NOMO-1 (cell line): ENCODE data around the gene ACP7.
"Not testable (repeated sequence)": the region's sequence is repeated elsewhere in the genome, so short reads cannot be mapped to it uniquely, and the experiment has no call there.

Source experiments
- DNase-seq, 2 experiments: peaks; one replicate each; lab custom pipeline; 2025; ENCODE audit not compliant: unreplicated experiment in 2 of 2; lab: John Stamatoyannopoulos, UW

ACP7 gene

DNA sequence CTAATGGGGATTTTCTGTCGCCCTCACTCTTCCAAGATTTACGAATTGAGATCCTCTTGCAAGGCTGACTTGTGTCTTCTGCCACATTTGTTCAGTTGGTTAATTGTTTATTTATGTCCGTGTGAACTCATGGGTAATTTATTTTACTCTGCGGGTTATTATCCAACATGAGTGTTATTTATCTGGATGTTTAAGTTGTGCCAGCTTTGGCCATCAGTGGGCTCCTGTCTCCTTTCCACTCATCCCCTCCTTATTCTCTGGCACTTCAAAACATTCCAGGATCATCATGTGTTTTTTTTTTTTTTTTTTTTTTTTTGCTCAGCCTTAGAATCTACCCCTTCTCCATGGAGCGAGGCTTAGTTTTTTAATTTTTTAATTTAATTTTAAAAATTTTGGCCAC is 19.0 kb downstream of the ACP7 start:
- DNase-seq = no peak

- no peak for DNase-seq
These were observed 20.0 kb downstream of the ACP7 start for GRCh38 chr19:39104186-39104596.

GRCh38 chr19:39106194-39106593 is 22.0 kb downstream of the ACP7 start:
- DNase-seq = no peak

GRCh38 chr19:39109641-39110040 is 25.5 kb downstream of the ACP7 start:
- DNase-seq = no peak

GRCh38 chr19:39110263-39110967 is 26.2 kb downstream of the ACP7 start:
- DNase-seq = peak in 1 of 2 experiments; percentile 25

DNA sequence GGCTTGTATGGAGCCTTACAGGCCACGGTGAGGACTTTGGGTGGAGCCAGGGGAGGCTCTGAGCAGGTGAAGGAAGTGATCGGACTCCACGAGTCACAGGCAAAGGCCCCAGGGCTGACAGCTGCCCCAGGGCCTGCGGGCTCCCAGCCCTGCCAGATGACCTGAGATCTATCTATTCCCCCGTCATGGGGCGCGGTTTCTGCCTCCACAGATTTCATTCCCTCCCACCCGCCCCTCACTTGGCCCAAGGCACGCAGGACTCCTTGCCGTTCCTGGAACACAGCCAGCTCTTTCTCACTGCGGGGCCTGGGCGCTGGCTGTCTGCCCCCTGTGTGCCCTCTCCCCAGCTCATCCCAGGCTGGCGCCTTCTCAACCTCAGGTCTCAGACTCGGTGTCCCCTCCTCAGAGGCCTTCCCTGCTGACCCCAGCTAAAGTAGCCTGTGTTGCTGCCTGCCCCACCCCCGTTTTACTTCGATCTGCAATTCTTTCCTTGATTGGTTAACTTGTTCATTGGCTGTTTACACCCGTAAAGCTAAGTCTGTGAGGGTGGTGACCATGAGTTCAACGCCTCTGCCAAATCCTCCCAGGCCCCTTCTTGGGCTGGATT is 27.5 kb downstream of the ACP7 start:
- DNase-seq = no peak

DNA sequence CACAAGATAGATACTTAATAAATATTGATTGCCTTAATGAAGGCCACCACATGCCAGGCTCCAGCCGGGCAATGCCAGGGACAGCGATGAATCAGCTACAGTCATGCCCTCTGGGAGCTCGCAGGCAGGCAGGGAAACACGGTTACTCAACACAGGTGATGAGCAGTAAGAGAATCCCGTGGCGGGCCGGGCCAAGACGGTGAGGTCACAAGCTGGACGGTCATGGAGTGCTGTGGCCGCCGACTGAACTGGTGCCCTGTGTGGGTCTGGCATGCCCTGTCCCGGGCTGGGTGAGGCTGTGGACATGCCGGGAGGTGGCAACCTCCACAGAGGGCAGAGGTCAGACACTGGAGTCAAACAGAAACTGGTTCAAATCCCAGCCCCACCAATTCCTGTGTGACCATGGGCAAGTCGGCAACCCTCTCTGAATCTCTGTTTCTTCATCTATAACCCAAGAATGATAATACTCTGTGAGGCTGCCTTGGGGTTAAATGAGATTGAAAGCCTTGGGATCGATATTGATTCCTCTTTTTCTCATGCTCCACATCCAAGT is 28.2 kb downstream of the ACP7 start:
- no peak for DNase-seq

DNA sequence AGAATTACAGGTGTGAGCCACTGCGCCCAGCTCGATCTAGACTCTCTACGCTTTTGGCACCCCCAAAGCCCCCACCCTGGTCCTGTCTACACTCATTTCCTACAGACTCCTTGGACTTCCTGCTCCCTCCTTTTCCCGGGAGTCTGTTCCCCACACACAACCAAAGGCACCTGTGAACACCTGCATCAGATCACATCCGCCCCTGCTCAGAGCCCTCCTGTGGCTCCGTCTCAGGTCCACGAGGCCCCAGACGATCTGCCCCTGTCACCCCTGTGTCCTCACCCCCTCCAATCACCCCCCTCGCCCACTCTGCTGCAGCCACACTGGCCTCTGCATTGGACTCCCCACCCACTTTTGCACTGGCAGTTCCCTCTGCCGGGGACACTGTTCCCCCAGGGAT is 29.0 kb downstream of the ACP7 start:
- no peak for DNase-seq

DNA sequence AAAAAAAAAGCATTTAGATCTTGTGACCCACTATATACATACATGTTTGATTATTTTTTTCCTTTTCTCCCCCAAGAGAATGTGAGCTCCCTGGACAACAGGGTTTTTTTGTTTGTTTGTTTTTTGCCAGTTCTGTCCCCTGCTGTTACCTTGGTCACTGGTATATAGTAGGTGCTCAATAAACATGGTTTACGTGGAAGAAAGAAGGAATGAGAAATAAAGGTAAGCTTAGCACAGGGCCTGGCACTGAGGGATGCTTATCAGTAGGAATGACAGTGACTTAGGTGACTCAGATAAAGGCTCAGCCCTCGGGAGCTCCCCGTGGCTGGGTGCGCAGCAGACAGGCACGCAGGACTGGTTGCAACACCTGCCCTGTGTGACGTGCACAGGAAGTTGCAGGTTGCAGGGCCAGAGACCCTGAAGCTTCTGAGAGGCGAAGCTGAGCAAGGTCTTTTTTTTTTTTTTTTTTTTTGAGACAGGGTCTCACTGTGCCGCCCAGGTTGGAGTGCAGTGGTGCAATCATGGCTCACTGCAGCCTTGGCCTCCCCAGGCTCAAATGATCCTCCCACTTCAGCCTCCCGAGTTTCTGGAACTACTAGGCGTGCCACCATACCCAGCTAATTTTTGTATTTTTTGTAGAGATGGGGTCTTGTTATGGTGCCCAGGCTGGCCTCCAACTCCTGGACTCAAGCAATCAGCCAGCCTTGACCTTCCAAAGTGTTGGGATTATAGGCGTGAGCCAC is 31.1 kb downstream of the ACP7 start:
- no peak for DNase-seq

DNA sequence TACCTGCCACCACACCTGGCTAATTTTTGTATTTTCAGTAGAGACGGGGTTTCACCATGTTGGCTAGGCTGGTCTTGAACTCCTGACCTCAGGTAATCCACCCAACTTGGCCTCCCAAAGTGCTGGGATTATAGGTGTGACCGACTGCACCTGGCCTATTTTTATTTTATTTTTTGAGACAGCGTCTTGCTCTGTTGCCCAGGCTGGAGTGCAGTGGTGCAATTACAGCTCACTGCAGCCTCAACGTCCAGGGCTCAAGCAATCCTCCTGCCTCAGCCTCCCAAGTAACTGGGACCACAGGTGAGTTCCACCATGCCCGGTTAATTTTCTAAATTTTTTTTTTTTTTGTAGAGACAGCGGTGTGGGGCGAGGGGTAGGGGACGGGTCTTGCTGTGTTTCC is 32.9 kb downstream of the ACP7 start:
- not testable (repeated sequence) for DNase-seq

DNA sequence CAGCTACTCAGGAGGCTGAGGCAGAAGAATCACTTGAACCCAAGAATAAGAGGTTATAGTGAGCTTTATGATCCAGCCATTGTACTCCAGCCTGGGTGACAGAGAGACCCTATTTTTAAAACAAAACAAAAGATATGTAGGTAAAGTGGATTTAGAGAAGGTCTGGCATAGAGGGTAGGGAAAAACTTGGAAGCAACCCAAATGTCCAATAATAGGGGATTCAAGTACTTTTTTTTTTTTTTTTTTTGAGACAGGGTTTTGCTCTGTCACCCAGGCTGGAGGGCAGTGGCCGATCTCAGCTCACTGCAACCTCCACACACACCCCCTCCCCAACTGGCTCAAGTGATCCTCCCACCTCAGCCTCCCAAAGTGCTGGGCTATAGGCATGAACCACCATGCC is 35.7 kb downstream of the ACP7 start:
- no peak for DNase-seq

GRCh38 chr19:39122934-39123731 is 39.0 kb downstream of the ACP7 start:
- DNase-seq = no peak

- DNase-seq = no peak
These were observed 40.1 kb downstream of the ACP7 start for GRCh38 chr19:39124136-39124764.

DNA sequence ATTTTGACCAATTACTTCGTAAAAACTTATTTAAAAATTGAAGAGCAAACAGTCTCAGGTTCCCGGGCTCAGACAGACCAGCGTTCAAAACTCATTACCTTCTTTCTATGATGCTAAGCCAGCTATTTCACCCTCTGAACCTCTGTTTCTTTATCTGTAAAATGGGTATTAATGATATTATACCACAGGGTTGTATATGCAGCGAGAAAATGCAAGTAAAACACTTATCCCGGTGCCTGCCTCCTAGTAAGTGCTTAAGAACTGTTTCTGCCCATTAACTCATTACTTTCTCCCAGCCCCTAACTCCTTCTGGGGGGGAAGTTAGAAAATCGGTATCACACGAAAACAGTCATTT is 41.0 kb downstream of the ACP7 start:
- no peak for DNase-seq

GRCh38 chr19:39125554-39126311 is 41.6 kb downstream of the ACP7 start, which contains the start of gene PAK4:
TSS of gene PAK4 (plus strand) at chr19:39125786. CDS start at chr19:39169554, 43,768 bp downstream.
- DNase-seq = peak; percentile 96 to 99

DNA sequence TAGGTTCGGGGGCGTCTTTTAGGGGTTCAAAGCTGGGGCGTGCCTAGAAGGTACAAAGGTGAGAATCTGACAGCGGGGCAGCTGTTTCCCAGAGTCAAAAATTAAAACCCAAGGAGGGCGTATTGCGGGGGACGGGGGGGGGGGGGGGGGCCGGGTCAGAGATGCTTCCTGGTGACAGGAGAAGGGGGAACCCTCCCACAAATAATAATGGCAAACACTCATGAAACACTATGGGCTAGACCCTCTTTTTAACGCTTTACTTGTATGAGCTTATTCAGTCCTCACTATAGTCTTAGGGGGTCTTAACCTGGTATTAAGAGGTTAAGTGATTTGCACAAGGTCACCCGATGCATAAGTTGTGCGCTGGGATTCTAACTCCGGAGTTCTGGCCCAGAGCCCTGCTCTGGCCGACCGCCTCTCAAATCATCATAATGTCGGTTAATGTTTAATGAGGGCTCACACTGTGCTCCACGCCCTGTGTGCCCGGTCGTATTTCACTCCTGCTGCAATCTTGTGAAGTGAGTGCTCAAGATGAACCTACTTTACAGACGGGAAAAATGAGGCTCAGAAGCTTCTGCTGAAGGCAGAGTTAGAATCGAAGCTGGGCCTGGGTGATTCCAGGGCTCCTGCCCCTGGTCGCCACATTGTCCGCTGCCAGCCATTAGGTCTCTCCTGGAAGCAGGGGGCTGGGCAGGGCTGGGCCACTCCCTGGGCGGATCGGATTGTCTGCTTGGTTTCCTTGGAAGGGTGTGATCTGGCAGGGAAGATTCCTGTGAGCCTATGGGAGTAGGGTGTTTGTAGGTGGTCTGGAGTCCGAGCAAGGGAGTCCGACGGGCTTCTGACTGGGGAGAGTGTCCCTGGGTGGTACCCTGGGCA is 42.4 kb downstream of the ACP7 start:
- DNase-seq = no peak

DNA sequence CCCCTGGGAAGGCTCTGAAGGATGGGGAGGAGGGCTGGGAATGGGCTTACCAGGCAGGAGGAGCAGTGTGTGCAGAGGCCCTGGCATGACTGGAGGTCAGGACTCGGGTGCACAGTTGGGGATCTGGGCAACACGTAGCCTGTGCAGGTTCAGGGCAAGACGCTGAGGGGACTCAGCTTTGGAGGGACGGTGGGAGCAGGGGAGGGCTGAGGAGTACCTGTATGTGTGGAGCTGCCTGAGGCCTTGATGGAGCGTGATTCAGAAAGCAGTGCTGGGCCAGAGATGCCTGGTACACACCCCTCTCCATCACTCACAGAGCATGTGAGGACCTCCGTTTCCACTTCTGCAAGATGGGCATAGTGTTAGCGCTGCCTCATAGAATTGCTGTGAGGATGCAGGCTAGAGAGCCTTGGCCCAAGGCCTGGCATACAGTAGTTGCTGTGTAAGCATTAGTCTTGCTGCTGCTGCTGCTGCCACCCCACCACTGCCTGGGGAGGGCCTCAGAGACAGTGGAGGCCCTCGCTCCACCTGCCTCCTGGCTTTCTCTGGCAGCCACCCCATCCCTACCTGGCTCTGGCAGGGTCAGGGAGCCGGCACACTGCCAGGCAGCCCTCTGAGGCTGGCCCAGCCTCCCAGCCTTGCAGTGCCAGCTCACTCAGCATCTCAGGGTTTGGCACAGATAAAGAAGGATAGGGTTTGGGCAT is 43.8 kb downstream of the ACP7 start:
- no peak for DNase-seq

DNA sequence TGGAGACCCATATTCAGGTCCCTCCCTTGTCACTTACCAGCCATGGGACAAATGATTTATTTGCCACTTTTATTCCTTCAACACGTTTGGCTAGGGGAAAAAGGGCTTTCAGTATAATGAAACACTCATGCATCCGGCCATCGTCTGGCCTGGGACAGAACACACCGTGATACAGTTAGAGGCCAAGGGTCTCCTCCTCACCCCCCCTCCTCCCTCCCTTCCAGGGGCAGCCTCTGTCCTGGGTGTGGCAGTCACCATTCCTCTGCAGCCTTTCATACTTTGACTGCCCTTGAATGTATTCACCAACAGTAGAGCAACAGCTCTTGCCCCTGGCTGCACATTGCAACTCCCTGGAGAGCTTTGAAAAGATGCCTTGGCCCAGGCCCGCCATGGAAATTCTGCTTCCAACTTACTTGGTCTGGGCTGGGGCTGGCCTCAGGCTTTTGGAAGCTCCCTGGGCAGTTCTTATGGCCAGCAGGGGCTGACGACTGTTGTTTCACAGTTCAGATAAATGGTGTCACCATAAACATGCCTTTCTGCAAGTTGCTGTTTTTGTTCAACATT is 44.4 kb downstream of the ACP7 start:
- DNase-seq = no peak
